Pancreas (tissue), 10 donors: Measurements from ENCODE around the gene KLRF2. TPM values are rescaled to one million over a fixed set of nuclear protein-coding genes. Genes with fewer than 3 reads are reported as not detected.

Experiments used
- ATAC-seq, 4 donors: fragments of 200-7000 bp; cut with Tn5 transposase; one replicate each; pipeline versions ENCODE4 v1.8.0 to v1.9.1; 2020; ENCODE audit warnings: mild to moderate bottlenecking in 4 of 4, moderate library complexity in 4 of 4
- DNase-seq, 6 donors: peaks; one replicate each; pipeline ENCODE4 v3.0.0-alpha.2; 2020
- FAIRE-seq: peaks from 2 replicates; lab custom pipeline; 2012; peaks lifted over from hg19 to GRCh38; lab: Jason Lieb, UNC
- H3K27ac ChIP-seq, 4 donors: fragments of 200-600 bp; sonication (generic); 1 replicate in 3 of 4; 2 replicates in 1 of 4; pipeline versions ENCODE4 v1.5.0 to v1.8.0; 2020
- H3K27me3 ChIP-seq, 4 donors: fragments of 200-600 bp; one replicate each; pipeline ENCODE4 v1.8.0; 2021
- H3K36me3 ChIP-seq, 3 donors: fragments of 200-600 bp; sonication (generic) in 1 of 3; one replicate each; pipeline versions ENCODE4 v1.5.0 to v1.8.0; 2020 to 2021
- H3K4me1 ChIP-seq, 3 donors: fragments of 200-600 bp; one replicate each; pipeline ENCODE4 v1.8.0; 2021
- H3K4me3 ChIP-seq, 4 donors: fragments of 200-600 bp; sonication (generic) in 2 of 4; one replicate each; pipeline versions ENCODE4 v1.5.0 to v1.8.0; 2020 to 2021
- H3K9me3 ChIP-seq, 4 donors: fragments of 200-600 bp; one replicate each; pipeline ENCODE4 v1.8.0; 2021
- CTCF ChIP-seq, 4 donors: fragments of 200-600 bp; sonication (generic) in 3 of 4; IDR thresholded peaks; one replicate each; pipeline versions ENCODE4 v1.5.0 to v1.8.0; 2021; ENCODE audit warnings: antibody characterized with exemption in 4 of 4
- WGBS, 2 donors: extraction: QIAGEN DNeasy Blood & Tissue Kit; methylation state at CpG; one replicate each; pipeline ENCODE4 v1.1.7; 2013; 5-methylcytosine and 5-hydroxymethylcytosine counted together
- intact Hi-C, 3 donors: fragments of 100-400 bp; cut with DNase I; formaldehyde crosslinking; loops; one replicate each; pipeline versions ENCODE4 v1.11.1 to v1.14.2; 2022
- polyA plus RNA-seq, 2 donors: library from polyadenylated mRNA; stranded (reverse); fragments of 200-250 nt; gene quantifications; one replicate each; pipeline ENCODE4 v1.2.3, GENCODE V29; 2013
- total RNA-seq, 6 donors: library from RNA; stranded (reverse); fragmentation: NEBNext Ultra II Directional in 4 of 6; extraction: Animal tissue kit (Norgen Biotek cat#: 25700) in 4 of 6; gene quantifications; one replicate each; pipeline versions ENCODE4 v1.2.1 to v1.2.4, GENCODE V29; 2021 to 2023
- donor health status: healthy with polysubstance abuse.
- donor health status: DM: no; HTN: no; CAD: no; lungs with moderate emphysema.
- donor health status: DM: no; HTN: no; CAD: no.
- donor health status: control.
- donor health status: control.
- donor health status: Bipolar disorder and iron deficiency.
- donor health status: DM: yes; HTN: yes; CAD: no.
- donor health status: DM: no; HTN: no; CAD: no.
- donor health status: DM: no; HTN: no; CAD: no.
- donor health status: DM: yes; HTN: yes; CAD: no.

KLRF2 gene
- total and polyA plus RNA-seq, 8 donors: not detected

DNA sequence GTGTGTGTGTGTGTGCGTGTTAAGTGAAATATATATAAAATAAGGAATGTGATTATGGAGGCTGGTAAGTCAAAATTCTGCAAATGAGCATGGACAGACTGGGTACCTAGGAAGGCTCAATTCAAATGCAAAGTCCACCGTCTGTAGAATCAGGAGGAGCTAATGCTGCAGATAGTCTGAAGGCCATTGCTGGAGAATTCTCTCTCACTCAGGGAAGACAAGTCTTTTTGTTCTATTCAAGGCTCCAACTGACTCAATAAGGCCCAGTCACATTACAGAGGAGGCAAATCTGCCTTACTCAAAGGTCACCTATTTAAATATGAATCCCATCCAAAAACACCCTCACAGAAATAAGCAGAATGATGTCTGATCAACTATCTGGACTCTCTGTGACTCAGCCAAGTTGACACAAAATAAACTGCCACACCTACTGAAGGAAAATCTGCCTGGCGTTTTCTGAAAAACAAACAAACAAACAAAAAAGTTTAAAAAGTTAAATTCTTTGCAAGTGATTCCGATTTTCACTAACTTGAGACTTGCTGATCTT lies 684 bp upstream of the KLRF2 start:
- Histone ChIP-seq H3K9me3 (no peaks in the 10 kb centered on the region), H3K4me1 (no peaks in the 10 kb centered on the region), H3K27me3 (no peaks in the 10 kb centered on the region), H3K27ac (no peak overlapping the region), H3K4me3 (no peak overlapping the region), H3K36me3 (no peaks in the 10 kb centered on the region)
- DNase-seq (no peak), ATAC-seq (no peak), FAIRE-seq (no peak)
- 57 to 66% methylated on average over 4 of the region's 4 CpGs for WGBS, 2 donors
- intact Hi-C loops: no loop called here
- TF ChIP-seq CTCF (IDR thresholded peaks at IDR 0.05): no peak

GRCh38 chr12:9881988-9882387 lies 699 bp downstream of the KLRF2 start:
- 85 to 90% methylated on average over 5 of the region's 5 CpGs for WGBS, 2 donors
- H3K4me3 ChIP-seq: no peak overlapping the region
- no peak overlapping the region for H3K27ac ChIP-seq
- FAIRE-seq (no peak), ATAC-seq (no peak), DNase-seq (no peak)
- no peaks in the 10 kb centered on the region for H3K9me3 ChIP-seq
- TF ChIP-seq CTCF (IDR thresholded peaks at IDR 0.05): no peak
- H3K4me1 ChIP-seq: no peaks in the 10 kb centered on the region
- no peaks in the 10 kb centered on the region for H3K27me3 ChIP-seq
- intact Hi-C loops: no loop called here
- no peaks in the 10 kb centered on the region for H3K36me3 ChIP-seq

DNA sequence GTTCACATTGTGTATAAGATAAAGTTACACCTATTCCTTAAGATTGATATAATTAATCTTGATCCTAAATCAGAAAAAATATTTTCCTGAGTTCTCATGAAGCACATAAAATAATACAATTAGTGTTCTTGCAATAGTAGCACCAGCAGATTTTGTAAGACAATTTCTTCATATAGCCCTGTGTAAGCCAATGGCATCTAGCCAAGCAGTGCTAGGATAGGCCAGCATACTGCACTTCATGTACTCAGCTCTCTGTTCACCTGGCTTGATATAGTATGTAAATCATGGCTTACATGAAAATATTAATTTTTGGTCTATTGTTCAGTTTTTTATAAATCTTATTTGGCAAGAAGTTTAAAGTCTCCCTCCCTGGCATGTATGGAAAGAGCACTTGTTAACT lies 1.9 kb downstream of the KLRF2 start:
- intact Hi-C loops: no loop called here
- no peak overlapping the region for H3K27ac ChIP-seq
- no peak for FAIRE-seq
- no peaks in the 10 kb centered on the region for H3K9me3 ChIP-seq
- no peaks in the 10 kb centered on the region for H3K27me3 ChIP-seq
- H3K36me3 ChIP-seq: no peaks in the 10 kb centered on the region
- no peaks in the 10 kb centered on the region for H3K4me1 ChIP-seq
- TF ChIP-seq CTCF (IDR thresholded peaks at IDR 0.05): no peak
- ATAC-seq: no peak
- H3K4me3 ChIP-seq: no peak overlapping the region
- DNase-seq: no peak

- FAIRE-seq (no peak), ATAC-seq (no peak), DNase-seq (no peak)
- H3K4me1 ChIP-seq: peaks cover 0 to 3% (median 0%) of the 10 kb centered on the region in 3 donors
- H3K9me3 ChIP-seq: no peaks in the 10 kb centered on the region
- 13 to 20% methylated on average over 4 of the region's 4 CpGs for WGBS, 2 donors
- intact Hi-C loops: no loop called here
- TF ChIP-seq CTCF (IDR thresholded peaks at IDR 0.05): no peak
- H3K27ac ChIP-seq: no peak overlapping the region
- H3K36me3 ChIP-seq: no peaks in the 10 kb centered on the region
- no peak overlapping the region for H3K4me3 ChIP-seq
- H3K27me3 ChIP-seq: no peaks in the 10 kb centered on the region
Observed at GRCh38 chr12:9888665-9889273, 7.5 kb downstream of the KLRF2 start.

DNA sequence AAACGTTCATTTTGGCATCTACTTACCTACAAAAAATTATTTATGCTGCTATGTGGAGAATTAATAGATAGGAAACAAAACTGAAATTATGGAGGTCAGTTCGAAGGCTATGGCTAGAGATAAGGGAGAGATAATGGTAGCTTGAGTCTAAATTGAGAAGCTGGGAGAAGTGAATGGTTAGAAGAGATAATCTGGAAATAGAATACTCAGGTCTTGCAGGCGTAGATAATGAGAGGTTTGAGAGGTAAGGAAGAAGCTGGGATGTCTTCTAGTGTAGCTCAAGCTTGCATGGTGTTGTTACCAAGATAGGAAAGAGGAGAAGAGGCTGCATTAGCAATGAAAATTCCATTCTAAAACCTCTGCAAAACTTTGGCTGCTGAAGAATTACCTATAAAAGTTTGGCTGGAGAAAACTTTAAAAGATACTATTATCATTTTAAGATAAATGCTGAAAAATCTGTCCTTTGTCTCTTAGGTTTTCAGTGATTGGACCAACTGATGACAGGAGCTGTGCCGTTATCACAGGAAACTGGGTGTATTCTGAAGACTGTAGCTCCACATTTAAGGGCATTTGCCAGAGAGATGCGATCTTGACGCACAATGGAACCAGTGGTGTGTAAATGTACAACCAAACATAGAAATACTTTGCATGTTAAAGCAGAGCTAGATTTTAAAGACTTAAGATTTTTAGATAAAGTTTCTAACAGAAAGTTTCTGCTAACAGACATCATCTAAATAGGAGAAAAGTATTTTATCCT lies 14.1 kb downstream of the KLRF2 start:
- Histone ChIP-seq H3K36me3 (no peaks in the 10 kb centered on the region), H3K27ac (no peak overlapping the region), H3K27me3 (no peaks in the 10 kb centered on the region), H3K4me3 (no peak overlapping the region), H3K4me1 (no peaks in the 10 kb centered on the region), H3K9me3 (no peaks in the 10 kb centered on the region)
- ATAC-seq (no peak), FAIRE-seq (no peak), DNase-seq (no peak)
- intact Hi-C loops: no loop called here
- no peak for TF ChIP-seq CTCF (IDR thresholded peaks at IDR 0.05)
- 59 to 66% methylated on average over 6 of the region's 6 CpGs for WGBS, 2 donors
